Measurements from ENCODE around the gene ZFHX3. TPM values are rescaled to one million over a fixed set of nuclear protein-coding genes. Genes with fewer than 3 reads are reported as not detected.

ZFHX3 gene
- total and polyA plus RNA-seq, 2 donors (not counting 1 experiment from before 2014, with no cell fraction given) = 0.54 to 6.6 TPM

DNA sequence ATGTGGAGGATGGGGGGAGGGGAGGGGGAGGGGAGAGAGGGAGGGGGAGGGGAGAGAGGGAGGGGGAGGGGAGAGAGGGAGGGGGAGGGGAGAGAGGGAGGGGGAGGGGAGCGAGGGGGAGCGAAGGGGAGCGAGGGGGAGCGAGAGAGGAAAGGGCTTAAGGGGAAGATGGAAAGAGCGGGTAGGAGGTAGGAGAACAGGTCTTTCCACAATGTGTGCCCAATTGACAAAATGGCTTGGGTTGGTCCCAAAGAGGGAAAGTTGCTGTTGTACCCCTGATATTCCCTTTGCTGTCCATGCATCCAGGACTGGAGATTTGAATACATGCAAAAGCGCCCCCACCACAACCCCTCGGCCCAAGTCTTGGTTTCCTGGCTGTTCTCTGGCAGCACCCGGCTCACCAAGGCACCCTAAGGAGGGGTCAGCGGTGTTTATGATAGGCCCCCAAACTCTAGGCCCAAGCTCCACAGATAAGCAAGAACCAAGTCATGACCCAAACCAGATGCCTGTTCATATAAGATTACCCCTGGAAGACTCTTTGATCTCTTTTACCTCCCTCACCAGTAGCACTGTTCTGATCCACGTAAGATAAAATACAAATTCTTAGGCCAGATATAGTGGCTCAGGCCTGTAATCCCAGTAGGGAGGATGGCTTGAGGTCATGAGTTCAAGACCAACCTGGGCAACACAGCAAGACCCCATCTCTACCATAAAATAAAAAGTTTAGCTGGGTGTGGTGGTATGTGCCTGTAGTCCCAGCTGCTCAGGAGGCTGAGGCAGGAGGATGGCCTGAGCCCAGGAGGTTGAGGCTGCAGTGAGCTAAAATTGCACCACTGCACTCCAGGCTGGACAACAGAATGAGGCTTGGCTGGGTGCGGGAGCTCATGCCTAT is 119.6 kb downstream of the ZFHX3 start:
- Histone ChIP-seq H3K36me3 (replicated peaks in 1 of 2; ENCODE audit: control extremely low read depth in 1 of 2, control insufficient read depth in 1 of 2, extremely low read depth in 1 of 2, insufficient read depth in 2 of 2, low read length in 1 of 2) (no peaks in the 10 kb centered on the region), H3K4me1 (ENCODE audit: control insufficient read depth in 2 of 2, insufficient read depth in 2 of 2, low read length in 2 of 2) (peaks cover 0 to 10% of the 10 kb centered on the region in 2 donors), H3K79me2 (ENCODE audit: control insufficient read depth, insufficient read depth, low read length) (no peaks in the 10 kb centered on the region), H3K9ac (ENCODE audit: low read length) (no peak overlapping the region), H2AFZ (ENCODE audit: insufficient read depth, low read depth, low read length, poor library complexity, severe bottlenecking) (no peak overlapping the region), H3K27me3 (replicated peaks in 1 of 4; ENCODE audit: control extremely low read depth in 1 of 4, control insufficient read depth in 3 of 4, insufficient read depth in 4 of 4, low read length in 3 of 4) (no peaks in the 10 kb centered on the region), H3K9me3 (ENCODE audit: control extremely low read depth in 1 of 3, control insufficient read depth in 2 of 3, insufficient read depth in 1 of 3, low read length in 2 of 3) (no peaks in the 10 kb centered on the region), H4K20me1 (ENCODE audit: control insufficient read depth, insufficient read depth, low read length, poor library complexity, severe bottlenecking) (no peaks in the 10 kb centered on the region), H3K4me3 (ENCODE audit: control extremely low read depth in 1 of 5, extremely low read depth in 1 of 5, insufficient read depth in 1 of 5, low read depth in 2 of 5, low read length in 4 of 5) (no peak overlapping the region), H3K27ac (ENCODE audit: low read length in 2 of 2) (no peak overlapping the region), H3K4me2 (replicated peaks; ENCODE audit: low read depth, low read length, poor library complexity, severe bottlenecking) (no peak overlapping the region)
- CTCF ChIA-PET = no interaction called here
- TF ChIP-seq, protein P1, sequence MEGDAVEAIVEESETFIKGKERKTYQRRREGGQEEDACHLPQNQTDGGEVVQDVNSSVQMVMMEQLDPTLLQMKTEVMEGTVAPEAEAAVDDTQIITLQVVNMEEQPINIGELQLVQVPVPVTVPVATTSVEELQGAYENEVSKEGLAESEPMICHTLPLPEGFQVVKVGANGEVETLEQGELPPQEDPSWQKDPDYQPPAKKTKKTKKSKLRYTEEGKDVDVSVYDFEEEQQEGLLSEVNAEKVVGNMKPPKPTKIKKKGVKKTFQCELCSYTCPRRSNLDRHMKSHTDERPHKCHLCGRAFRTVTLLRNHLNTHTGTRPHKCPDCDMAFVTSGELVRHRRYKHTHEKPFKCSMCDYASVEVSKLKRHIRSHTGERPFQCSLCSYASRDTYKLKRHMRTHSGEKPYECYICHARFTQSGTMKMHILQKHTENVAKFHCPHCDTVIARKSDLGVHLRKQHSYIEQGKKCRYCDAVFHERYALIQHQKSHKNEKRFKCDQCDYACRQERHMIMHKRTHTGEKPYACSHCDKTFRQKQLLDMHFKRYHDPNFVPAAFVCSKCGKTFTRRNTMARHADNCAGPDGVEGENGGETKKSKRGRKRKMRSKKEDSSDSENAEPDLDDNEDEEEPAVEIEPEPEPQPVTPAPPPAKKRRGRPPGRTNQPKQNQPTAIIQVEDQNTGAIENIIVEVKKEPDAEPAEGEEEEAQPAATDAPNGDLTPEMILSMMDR (IDR thresholded peaks at IDR 0.05) = no peak
- no peak for TF ChIP-seq EZH2 (IDR thresholded peaks at IDR 0.05; ENCODE audit: borderline replicate concordance, insufficient read depth, low read depth, low read length, poor library complexity, severe bottlenecking)
- no peak for ATAC-seq (ENCODE audit: low read depth)
- 98% methylated on average over 6 of the region's 11 CpGs for WGBS (ENCODE audit: insufficient coverage)
- DNase-seq = no peak
- H3K4me1 Mint-ChIP-seq = peaks cover 22% of the 10 kb centered on the region
- no peaks in the 10 kb centered on the region for H3K27me3 Mint-ChIP-seq
- H3K27ac Mint-ChIP-seq = no peak overlapping the region
- intact Hi-C loops (cut with micrococcal nuclease) = no loop called here
- POLR2A ChIA-PET = no interaction called here
- no peak overlapping the region for H3K4me3 Mint-ChIP-seq
- no peaks in the 10 kb centered on the region for H3K9me3 Mint-ChIP-seq (ENCODE audit: insufficient read depth)

All from B cell (primary cell).